ENCODE results near the gene SPRN.

The SPRN gene

DNA sequence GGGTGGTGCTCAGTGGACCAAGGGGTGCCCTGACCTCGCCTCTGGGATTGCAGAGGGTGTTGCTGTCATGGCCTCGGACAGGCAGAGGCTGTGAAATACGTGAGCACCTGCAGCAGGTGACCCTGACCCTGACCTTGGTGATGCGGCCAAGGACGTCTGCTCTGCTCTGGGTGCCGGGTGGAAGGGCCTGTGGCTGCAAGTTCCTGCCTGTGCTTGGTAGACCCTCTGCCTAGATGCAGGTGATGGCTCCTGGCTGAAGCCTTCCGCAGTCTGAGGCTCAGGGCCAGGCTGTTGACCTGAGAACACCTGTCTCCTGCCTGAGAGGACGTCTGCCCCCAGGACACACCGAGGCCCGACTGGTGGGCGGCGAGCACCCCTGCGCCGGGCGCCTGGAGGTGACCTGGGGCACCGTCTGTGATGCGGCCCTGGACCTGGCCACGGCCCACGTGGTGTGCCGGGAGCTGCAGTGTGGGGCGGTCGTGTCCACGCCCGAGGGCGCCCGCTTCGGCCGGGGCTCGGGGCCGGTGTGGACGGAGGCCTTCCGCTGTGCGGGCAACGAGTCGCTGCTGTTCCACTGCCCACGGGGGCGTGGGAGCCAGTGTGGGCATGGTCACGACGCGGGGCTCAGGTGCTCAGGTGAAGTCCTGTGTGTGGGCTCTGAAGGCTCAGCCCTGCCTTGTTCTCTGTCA is 33.7 kb upstream of the SPRN start:
- in situ Hi-C loops (cut with HindIII; ENCODE audit: low pct_ligation_motif_present, low pct_unique_long_range_greater_than_20kb, low sequenced_read_pairs) = no loop called here
- DNase-seq = no peak

DNA sequence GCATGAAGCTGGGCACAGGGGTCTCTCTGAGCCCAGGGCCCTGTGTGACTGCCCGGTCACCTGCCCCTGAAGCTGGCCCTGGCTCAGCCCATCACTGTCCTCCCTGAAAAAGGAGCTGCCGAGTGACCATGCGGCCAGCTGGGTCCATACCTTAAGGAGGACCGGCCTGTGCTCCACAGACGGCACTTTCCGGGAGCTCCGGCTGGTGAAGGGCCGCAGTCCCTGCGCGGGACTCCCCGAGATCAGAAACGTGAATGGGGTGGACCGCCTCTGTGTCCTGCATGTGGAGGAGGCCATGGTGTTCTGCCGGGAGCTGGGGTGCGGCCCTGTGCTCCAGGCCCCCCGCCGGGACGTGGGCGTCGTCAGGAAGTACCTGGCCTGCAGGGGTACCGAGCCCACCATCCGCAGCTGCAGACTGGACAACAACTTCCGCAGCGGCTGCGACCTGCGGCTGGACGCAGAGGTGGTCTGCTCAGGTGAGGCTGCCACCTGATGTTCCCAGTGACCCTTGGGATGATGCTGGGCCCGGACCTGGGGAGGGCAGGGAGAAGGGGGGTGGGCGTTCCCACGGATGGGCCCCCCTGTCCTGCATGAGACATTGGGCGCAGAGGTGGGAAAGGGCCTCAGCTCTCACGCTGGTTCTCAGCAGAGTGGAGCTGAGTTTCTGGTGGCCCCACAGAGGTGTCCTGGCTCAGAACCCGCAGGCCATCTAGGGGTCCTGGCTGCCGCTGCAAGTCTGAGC is 32.8 kb upstream of the SPRN start:
- no peak for DNase-seq
- in situ Hi-C loops (cut with HindIII; ENCODE audit: low pct_ligation_motif_present, low pct_unique_long_range_greater_than_20kb, low sequenced_read_pairs) = no loop called here

DNA sequence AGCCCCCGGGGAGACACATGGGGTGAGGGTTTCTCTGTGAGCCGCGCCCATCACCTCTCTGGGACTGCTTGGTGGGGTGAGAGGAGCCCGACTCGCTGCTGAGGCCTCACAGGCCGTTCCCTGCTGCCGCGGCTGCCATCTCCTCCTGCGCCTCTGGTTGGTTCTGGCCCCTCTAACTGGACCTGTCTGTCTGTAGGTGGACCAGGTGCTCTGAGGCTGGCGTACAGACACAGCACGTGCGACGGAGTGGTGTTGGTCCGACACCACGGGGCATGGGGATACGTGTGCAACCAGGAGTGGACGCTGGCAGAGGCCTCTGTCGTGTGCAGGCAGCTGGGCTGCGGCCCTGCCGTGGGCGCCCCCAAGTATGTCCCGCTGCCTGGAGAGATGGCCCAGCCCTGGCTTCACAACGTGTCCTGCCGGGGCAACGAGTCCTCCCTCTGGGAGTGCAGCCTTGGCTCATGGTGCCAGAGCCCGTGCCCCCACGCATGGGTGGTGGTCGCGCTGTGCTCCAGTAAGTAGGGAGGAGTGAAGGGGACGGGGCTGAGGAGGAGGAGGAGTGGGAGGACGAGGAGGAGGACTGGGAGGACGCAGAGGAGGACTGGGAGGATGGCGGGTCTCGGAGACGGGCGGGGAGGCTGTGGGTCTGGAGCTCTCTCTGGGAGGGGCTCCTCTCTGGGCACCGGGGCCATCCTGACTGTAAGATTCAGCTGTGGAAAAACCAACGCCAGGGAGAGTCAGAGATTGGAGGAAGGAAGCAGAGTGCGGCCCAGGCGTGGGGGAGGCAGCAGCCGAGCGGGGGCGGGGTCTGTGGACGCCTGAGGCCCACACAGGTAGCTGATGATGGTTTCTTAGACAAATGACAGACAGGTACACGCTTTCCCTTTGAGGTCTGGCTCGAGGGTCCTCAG is 31.9 kb upstream of the SPRN start:
- in situ Hi-C loops (cut with HindIII; ENCODE audit: low pct_ligation_motif_present, low pct_unique_long_range_greater_than_20kb, low sequenced_read_pairs) = no loop called here
- DNase-seq = no peak

DNA sequence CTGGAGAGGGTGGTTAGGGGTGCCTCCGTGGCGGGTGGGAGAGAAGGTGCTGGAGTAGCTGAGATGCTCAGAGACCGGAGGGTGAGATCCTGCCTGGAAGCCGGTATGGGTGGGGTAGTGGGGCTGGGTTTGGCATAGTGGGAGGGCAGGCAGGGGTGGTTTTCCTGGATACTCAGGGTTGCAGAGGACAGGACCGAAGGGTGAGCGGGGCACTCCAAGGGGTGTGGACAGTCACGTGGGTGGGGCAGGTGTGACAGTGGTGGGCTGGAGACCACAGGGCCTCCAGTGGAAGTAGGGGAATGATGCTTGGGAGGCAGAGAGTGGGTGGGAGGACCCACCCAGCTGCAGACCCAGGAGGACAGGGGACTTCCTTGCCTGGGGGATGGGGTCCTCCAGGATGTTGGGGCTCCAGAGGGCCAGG is 31.2 kb upstream of the SPRN start:
- in situ Hi-C loops (cut with HindIII; ENCODE audit: low pct_ligation_motif_present, low pct_unique_long_range_greater_than_20kb, low sequenced_read_pairs) = no loop called here

DNA sequence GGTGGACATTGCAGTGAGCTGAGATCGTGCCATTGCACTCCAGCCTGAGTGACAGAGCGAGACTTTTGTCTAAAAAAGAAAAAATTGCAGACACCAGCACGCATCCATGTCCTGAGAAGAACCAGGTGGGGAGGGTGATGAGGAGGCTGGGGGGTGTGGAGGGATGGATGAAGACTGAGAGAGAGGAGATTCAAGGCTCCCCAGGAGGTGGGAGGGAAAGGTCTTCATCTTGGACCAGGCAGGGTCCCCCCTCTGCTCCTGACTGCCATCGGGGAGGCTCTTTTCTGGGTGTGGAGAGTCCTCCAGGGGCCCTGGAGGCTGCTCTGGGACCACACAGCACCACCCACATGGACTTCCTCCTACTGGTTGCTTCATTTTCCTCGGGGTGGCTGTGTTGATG is 30.8 kb upstream of the SPRN start:
- in situ Hi-C loops (cut with HindIII; ENCODE audit: low pct_ligation_motif_present, low pct_unique_long_range_greater_than_20kb, low sequenced_read_pairs) = no loop called here
- no peak for DNase-seq

More for the DNA sequence above, 31.2 kb upstream of the SPRN start:
- DNase-seq = no peak

DNA sequence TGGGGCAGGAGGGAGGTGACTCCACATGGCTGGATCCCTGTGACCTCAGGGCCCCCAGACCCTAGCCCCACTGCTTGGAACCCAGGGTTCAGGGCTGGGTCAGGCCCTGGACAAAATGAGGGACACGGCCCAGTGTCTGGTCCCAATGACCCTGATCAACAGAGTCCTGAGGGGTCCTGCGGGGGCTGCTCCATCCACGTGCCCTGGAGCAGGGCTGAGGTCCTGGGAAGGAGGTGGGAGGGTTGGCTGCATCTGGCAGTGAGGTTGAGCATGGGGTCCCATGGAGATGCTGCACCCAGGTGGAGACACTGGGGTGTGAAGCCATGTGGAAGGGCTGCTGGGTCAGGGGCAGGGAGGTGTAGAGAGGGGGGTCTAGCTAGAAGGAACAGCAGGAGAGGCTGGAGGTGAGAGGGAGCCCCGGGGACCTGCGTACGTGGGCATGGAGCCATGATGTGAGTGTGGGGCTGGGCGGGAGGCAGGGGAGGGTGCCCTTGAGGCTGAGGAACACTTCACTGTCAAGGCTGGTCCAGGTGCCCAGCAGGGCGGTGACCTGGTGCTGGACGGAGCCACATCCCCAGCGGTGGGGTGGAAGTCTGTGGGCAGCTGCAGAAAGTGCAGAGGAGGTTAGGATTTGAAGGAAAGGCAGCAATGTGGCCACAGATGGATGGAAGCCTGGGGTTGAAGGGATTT is 29.9 kb upstream of the SPRN start:
- DNase-seq = no peak
- in situ Hi-C loops (cut with HindIII; ENCODE audit: low pct_ligation_motif_present, low pct_unique_long_range_greater_than_20kb, low sequenced_read_pairs) = no loop called here

DNA sequence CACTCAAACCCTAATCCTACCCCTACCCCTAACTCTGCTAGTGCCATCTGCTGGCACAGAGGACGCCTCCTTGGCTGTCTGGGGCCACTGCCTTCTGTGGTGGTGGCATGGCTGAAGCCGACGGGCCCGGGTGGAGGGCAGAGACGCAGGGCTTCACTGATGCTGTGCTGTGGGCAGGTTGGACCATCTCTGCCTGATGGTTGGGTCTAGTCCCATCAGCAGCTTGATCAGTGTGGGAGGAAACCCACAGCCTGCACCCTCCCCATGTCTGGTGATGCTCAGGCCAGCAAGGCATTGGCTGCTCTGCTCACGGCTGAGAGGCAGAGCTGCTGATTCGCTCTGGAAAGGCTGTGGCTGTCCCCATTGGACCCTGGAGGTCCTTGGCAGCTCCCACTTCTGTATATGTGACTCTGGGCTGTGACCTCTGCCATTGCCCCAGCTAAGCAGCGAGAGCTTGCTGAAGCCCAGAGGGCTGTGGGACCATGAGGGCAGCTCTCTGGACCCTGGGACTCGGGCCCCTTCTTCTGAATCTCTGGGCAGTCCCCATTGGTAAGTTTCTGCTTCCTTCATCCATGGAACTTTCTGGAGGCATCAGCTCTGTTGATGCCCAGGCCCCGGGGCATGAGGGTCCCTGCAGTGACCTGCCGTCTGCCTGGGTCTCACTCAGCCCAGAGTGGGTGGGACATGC is 29.2 kb upstream of the SPRN start, which contains the start of gene SCART1:
SCART1 (plus strand) TSS at position 430 of the 688 bp plus-strand sequence; CDS start at position 483, 53 bp downstream.
- no peak for DNase-seq
- in situ Hi-C loops (cut with HindIII; ENCODE audit: low pct_ligation_motif_present, low pct_unique_long_range_greater_than_20kb, low sequenced_read_pairs) = no loop called here

DNA sequence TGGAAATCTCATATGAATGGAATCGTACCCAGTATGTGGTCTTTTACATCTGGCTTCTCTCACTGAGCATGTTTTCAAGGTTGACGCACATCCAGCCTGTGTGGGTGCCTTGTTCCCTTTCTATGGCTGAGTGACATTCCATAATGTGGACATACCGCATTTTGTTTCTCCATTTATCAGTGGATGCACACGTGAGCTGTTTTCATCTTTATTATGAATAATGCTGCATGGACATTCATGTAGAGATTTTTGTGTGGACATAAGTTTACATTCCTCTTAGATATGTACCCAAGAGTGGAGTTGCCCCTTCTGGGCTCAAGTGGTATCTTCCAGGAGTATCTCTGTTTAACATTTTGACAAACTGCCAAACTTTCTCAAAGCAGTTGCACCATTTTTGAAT is 28.0 kb upstream of the SPRN start:
- DNase-seq = no peak
- in situ Hi-C loops (cut with HindIII; ENCODE audit: low pct_ligation_motif_present, low pct_unique_long_range_greater_than_20kb, low sequenced_read_pairs) = no loop called here

DNA sequence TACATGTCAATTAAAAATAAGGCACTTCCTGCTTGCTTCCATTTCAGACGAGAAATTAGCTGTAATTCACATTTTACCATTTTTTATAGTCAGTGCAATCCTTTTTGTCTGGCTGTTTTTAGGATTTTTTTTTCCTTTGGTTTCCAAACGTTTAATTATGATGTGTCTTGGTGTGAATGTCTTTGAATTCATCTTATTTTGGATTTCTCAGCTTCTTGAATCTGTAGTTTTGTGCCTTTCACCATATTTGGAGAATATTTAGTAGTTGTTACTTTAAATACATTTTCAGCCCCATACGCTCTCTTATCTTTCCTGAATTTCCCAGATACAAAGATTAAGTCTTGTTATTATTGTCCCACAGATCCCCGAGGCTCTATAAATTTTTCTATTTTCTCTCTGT is 26.9 kb upstream of the SPRN start:
- in situ Hi-C loops (cut with HindIII; ENCODE audit: low pct_ligation_motif_present, low pct_unique_long_range_greater_than_20kb, low sequenced_read_pairs) = no loop called here
- DNase-seq = no peak

DNA sequence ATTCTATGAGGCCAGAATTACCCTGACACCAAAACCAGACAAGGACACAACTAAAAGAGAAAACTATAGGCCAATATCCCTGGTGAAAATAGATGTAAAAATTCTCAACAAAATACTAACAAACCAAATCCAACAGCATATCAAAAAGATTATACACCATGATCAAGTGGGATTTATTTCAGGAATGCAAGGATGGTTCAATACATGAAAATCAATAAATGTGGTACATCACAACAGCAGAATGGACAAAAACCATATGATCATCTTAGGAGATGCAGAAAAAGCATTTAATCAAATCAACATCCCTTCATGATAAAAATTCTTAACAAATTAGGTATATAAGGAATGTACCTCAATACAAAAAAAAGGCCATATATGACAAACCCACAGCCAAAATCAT is 23.7 kb upstream of the SPRN start:
- in situ Hi-C loops (cut with HindIII; ENCODE audit: low pct_ligation_motif_present, low pct_unique_long_range_greater_than_20kb, low sequenced_read_pairs) = no loop called here
- DNase-seq = no peak

DNA sequence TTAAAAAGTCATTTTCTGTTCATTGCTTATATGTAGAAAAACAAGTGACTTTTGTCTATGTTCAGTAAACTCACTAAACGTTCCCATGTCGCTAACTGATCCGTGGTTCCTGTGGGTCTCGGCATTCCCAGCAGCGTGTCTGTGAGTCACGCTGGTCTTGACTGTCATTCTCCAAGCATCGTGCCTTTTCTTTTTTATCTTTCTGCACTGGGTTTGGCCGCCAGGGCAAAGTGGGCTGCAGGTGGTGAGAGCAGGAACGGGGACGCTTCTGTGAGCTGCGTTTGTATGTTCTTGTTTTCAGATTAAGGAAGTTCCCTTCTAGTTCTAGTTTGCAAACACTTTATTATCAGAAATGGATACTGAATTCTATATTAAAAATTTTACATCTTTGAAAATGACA is 22.6 kb upstream of the SPRN start:
- no peak for DNase-seq
- in situ Hi-C loops (cut with HindIII; ENCODE audit: low pct_ligation_motif_present, low pct_unique_long_range_greater_than_20kb, low sequenced_read_pairs) = no loop called here

DNA sequence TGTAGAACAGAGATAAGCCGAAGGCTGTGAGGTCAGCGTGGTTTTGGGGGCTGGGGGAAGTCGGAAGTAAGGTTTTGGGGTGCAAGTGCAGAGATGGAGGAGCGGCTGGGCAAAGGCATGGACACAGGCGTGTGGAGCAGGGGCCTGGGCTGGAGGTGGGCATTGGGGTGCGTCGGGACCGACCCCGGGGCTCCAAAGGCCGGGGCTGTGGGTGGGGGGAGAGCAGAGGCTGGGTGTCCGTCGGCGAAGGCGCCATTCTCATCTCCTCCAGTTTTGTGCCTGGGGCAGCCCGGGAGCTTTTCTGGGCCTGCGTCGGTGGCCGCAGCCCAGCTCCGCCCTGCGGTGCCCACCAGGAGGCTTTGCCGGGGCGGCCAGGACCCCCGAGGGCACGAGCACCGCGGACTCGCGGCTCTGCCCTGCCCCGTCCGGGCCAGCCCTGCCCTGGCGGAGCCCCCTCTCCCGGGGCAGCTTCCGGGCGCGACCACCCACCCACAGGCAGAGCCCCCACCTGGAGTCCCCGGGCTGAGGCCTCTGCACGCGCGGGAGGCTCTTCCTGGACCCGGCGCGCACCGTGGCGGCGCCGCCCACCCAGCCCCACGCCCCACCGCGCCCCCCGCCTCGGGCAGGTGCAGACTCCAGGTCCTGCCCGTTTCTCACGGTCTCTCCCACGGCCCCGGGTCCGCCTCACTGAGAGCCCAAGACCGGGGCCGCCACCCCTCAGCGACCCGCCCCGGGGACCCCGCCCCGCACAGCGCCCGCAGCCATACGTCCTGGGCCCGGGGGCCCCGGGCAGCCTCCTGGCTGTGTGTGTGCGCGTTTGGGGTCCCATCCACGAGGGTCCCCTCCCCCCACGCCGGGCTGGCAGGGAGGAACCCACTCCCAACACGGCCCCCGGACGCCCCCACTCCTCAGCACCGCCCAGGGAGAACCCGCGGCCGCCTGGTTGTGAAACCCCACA is 21.6 kb upstream of the SPRN start:
- in situ Hi-C loops (cut with HindIII; ENCODE audit: low pct_ligation_motif_present, low pct_unique_long_range_greater_than_20kb, low sequenced_read_pairs) = no loop called here
- no peak for DNase-seq

DNA sequence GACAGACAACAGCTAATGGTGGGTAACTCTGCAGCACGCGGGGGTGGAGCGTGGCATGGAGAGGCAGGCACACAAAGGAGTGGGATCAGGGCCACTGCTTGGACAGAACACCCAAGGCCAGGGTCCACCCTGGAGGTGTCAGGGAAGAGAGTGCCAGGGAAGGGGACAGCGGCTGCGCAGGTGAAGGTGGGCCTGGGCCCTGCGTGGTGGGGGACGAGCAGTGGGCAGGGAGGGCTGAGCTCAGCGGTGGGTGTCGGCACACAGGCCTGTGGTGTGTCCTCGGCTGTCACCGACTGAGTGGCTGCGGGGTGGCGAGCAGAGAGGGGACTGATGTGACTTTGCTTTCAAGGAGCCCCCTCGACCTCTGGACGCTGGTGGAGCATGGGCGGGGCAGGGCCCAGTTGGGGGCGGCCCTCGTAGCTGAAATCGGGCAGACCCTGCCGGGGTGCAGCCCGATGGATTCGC is 20.9 kb upstream of the SPRN start:
- in situ Hi-C loops (cut with HindIII; ENCODE audit: low pct_ligation_motif_present, low pct_unique_long_range_greater_than_20kb, low sequenced_read_pairs) = no loop called here
- no peak for DNase-seq

DNA sequence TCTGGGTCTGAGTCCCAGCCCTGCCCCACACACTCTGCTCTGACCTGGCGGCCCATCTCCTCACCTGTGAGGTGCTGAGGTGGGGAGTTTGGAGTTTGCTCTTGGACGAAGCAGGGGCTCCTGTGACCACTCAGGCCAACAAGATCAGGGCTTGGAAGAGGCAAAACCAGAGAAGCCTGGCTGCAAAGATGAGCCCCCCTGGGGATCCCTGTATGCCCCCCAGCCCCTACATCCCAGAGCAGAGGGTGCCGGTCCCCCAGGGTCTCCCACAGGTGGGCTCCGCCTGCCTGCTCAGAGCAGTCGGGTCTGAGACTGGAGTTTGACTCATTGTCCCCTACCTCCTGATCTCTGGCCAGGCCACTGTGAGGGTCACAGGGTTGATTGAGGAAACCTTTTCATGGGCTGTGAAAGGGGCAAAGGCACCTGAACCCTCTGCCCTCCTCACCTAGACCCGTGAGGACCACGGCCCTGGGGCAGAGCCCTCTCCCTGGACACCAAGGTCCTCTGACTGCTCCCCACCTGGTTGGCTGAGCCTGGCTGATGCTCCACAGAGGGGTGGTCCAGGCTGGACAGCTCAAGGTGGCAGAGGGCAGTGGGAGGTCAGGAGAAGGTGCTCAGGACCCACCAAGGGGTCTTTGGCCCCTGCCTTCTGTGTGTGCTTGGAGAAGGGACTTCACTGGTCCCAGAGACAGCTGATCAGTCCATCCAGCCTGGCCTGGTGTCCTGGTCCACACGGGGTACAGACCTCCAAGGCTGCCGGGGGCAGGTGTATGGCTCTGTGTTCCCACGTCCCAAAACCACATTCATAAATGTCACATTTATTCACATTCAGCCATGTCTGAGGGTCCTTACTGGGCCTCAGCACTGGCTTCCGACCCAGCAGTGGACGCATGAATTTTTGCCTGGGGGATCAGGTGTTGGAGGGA is 20.2 kb upstream of the SPRN start:
- in situ Hi-C loops (cut with HindIII; ENCODE audit: low pct_ligation_motif_present, low pct_unique_long_range_greater_than_20kb, low sequenced_read_pairs) = no loop called here

DNA sequence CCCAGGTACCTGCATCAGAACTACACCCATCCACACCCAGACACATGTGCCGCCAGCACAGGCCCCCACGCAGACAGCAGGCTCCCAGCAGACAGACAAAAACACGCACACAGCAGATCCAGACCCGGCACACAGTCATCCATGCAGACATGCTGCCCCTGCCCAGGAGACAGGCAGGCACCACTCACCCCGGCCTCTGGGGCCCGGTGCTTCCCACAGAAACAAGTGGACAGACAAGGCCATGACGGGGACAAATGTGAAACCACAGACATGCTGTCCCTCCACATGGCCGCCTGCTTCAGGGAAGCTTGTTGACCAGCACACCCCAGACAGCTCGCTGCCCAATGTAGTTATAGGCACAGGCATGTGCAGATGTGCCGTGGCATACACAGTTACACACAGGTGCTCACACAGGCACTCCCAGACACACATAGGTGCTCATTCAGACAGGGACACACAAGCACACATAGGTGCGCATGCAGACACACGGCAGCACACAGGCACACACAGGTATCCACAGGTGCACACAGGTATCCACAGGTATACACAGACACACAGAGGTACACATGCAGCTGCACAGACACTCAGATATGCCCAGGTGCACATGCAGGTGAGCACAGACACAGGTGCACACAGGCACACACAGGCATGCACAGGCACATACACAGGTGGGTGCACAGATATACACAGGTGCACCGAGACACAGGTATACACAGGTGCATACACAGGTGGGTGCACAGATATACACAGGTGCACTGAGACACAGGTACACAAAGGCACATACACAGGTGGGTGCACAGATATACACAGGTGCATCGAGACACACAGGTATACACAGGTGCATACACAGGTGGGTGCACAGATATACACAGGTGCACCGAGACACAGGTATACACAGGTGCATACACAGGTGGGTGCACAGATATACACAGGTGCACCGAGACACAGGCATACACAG is 18.8 kb upstream of the SPRN start:
- no peak for DNase-seq
- in situ Hi-C loops (cut with HindIII; ENCODE audit: low pct_ligation_motif_present, low pct_unique_long_range_greater_than_20kb, low sequenced_read_pairs) = no loop called here

More for the DNA sequence above, 20.2 kb upstream of the SPRN start:
- no peak for DNase-seq
